ENCODE results near the gene HRH3. TPM values are rescaled to one million over a fixed set of nuclear protein-coding genes. Genes with fewer than 3 reads are reported as not detected.

The HRH3 gene
- total RNA-seq, 4 donors from 2014 or later: not detected

DNA sequence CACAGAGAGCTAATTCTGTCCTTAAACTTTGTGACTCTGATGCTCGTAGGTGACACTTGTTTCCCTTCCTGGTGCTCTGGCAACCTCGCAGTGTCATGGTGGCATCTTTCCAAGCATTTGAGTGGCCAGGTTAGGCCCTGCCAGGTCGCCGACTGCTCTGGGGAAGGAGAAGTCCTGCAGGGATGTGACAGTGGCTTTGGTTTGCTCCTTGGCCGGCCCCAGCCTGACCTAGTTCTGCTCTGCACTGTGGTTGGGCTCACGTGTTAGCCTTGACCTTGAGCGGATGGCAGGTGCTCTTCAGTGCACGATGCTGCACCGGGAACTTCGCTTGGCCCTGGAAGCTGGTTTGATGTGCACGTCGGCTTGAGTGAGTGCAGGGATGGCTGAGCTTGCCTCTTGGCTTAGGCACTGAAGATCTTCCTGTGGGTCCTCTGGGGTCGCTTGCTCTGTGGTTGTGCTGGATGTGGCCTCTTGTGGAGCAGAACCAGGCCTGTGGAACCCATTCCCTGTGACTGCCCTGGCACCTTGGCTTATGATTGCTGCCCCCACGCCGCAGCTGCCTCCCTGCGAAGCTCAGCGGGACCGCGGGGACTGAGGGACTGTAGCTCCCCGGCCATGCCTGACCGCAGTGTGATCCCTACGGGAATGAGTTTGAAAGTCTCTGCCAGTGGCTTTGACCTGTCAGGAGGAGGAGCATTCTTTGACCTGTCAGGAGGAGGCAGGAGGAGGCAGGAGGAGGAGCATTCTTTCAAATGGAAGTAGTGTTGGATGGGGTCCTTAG, 27.0 kb upstream of the HRH3 start:
- DNase-seq: peak; percentile 88 to 95
- intact Hi-C loops (cut with DNase I; ENCODE audit: low total_unique reads): no loop called here
- Histone ChIP-seq H3K27me3 (no peaks in the 10 kb centered on the region), H3K4me3 (no peak overlapping the region), H3K27ac (peak overlapping the region; percentile 81 to 92 (median 88)), H3K36me3 (no peaks in the 10 kb centered on the region), H3K9me3 (no peaks in the 10 kb centered on the region), H3K4me1 (peaks cover 51 to 54% of the 10 kb centered on the region in 2 donors)
- TF ChIP-seq POLR2A (IDR thresholded peaks at IDR 0.05): peak in 1 of 2 donors; percentile 16
- TF ChIP-seq, protein P1, sequence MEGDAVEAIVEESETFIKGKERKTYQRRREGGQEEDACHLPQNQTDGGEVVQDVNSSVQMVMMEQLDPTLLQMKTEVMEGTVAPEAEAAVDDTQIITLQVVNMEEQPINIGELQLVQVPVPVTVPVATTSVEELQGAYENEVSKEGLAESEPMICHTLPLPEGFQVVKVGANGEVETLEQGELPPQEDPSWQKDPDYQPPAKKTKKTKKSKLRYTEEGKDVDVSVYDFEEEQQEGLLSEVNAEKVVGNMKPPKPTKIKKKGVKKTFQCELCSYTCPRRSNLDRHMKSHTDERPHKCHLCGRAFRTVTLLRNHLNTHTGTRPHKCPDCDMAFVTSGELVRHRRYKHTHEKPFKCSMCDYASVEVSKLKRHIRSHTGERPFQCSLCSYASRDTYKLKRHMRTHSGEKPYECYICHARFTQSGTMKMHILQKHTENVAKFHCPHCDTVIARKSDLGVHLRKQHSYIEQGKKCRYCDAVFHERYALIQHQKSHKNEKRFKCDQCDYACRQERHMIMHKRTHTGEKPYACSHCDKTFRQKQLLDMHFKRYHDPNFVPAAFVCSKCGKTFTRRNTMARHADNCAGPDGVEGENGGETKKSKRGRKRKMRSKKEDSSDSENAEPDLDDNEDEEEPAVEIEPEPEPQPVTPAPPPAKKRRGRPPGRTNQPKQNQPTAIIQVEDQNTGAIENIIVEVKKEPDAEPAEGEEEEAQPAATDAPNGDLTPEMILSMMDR (IDR thresholded peaks at IDR 0.05 in 4 of 5, conservative IDR thresholded peaks at IDR 0.05 in 1 of 5): no peak
- ATAC-seq: peak; percentile 86 to 90
- in situ Hi-C loops (cut with MboI; ENCODE audit: low sequenced_read_pairs in 4 of 4): no loop called here

DNA sequence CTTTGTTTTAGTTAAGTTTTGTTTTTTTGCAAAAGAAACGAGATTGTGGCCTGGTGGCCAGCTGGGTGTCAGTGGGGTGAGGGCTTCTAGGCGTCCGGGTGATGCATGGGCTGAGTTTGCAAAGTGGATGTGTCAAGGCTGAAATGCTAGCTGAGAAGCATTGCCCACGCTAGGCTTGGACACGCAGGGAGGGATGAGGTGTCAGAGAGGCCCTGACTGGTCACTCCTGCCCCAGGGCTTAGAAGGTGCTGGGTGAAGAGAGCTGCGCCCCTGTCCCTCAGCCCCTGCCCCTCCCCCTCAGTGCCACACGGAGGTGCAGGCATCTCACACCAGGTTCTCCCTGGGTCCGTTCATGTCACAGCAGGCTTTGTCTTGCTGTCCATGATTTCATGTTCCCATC, 26.4 kb upstream of the HRH3 start:
- in situ Hi-C loops (cut with MboI; ENCODE audit: low sequenced_read_pairs in 4 of 4) (no loop called here), intact Hi-C loops (cut with DNase I; ENCODE audit: low total_unique reads) (no loop called here)
- H3K4me3 ChIP-seq: no peak overlapping the region
- TF ChIP-seq, protein P1 (IDR thresholded peaks at IDR 0.05 in 4 of 5, conservative IDR thresholded peaks at IDR 0.05 in 1 of 5): no peak
- TF ChIP-seq POLR2A (IDR thresholded peaks at IDR 0.05): no peak
- ATAC-seq (peak in 1 of 2 donors; percentile 17), DNase-seq (no peak)
- no peaks in the 10 kb centered on the region for H3K9me3 ChIP-seq
- H3K36me3 ChIP-seq: no peaks in the 10 kb centered on the region
- no peaks in the 10 kb centered on the region for H3K27me3 ChIP-seq
- H3K27ac ChIP-seq: peak overlapping the region; percentile 81 to 92 (median 88)
- peaks cover 57% of the 10 kb centered on the region in 2 donors for H3K4me1 ChIP-seq

DNA sequence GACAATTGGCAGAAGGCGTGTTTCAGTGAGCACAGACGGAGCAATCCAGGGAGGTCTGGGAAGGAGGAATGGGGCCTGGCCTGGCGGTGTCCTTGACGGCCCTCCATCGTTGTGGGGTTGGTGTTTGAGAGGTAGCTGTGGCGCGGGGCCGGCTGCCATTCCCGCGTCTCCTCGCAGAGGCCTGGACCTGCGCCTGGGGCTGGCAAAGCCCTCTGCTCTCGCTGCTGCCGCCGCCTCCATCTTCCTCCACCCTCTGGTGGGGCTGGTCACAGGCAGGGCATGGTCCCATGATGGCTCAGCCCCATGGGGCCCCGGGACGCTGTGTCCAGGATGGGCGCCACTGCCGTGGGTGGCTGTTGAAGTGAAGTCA, 25.8 kb upstream of the HRH3 start:
- H3K4me1 ChIP-seq: peaks cover 57 to 58% of the 10 kb centered on the region in 2 donors
- in situ Hi-C loops (cut with MboI; ENCODE audit: low sequenced_read_pairs in 4 of 4): no loop called here
- no peaks in the 10 kb centered on the region for H3K36me3 ChIP-seq
- no peak for TF ChIP-seq POLR2A (IDR thresholded peaks at IDR 0.05)
- TF ChIP-seq, protein P1 (IDR thresholded peaks at IDR 0.05 in 4 of 5, conservative IDR thresholded peaks at IDR 0.05 in 1 of 5): no peak
- H3K9me3 ChIP-seq: no peaks in the 10 kb centered on the region
- no peaks in the 10 kb centered on the region for H3K27me3 ChIP-seq
- H3K27ac ChIP-seq: peak overlapping the region; percentile 81 to 92 (median 88)
- intact Hi-C loops (cut with DNase I; ENCODE audit: low total_unique reads): no loop called here
- no peak overlapping the region for H3K4me3 ChIP-seq
- ATAC-seq: no peak
- DNase-seq: no peak

DNA sequence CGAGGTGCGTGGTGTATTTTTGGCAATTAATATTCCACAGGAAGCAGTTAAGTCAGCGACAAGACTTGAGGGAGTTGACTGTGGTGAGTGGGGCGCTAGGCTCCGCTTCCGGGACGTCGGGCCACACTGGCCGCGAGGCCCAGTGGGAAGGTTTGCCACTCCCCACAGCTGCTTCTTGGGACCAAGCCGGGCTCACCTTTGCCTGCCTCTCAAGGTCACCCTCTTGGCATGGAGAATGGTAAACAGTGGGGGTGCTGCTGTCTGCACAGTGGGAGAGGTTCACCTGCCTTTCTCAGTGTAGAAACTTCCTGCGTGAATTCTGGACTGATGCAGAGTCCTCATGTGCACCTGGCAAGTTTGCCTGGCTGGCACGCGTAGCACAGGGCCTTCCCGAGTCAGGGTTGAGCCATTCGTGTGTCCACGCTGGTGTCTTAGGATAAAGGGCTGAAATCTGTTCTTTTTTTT, 24.6 kb upstream of the HRH3 start:
- H3K4me3 ChIP-seq: no peak overlapping the region
- ATAC-seq: peak; percentile 29 to 30
- H3K27ac ChIP-seq: peak overlapping the region; percentile 81 to 92 (median 88)
- peak; percentile 30 to 71 for DNase-seq
- peaks cover 54 to 69% of the 10 kb centered on the region in 2 donors for H3K4me1 ChIP-seq
- no peaks in the 10 kb centered on the region for H3K36me3 ChIP-seq
- intact Hi-C loops (cut with DNase I; ENCODE audit: low total_unique reads) (no loop called here), in situ Hi-C loops (cut with MboI; ENCODE audit: low sequenced_read_pairs in 4 of 4) (no loop called here)
- H3K9me3 ChIP-seq: no peaks in the 10 kb centered on the region
- no peaks in the 10 kb centered on the region for H3K27me3 ChIP-seq
- TF ChIP-seq POLR2A (IDR thresholded peaks at IDR 0.05): no peak
- TF ChIP-seq, protein P1 (IDR thresholded peaks at IDR 0.05 in 4 of 5, conservative IDR thresholded peaks at IDR 0.05 in 1 of 5): no peak

All from gastrocnemius medialis (tissue), 4 donors.